ENCODE measurements around the gene CD200. TPM values are rescaled to one million over a fixed set of nuclear protein-coding genes. Genes with fewer than 3 reads are reported as not detected.

The CD200 gene
- total and polyA plus RNA-seq, 4 donors: 0.10 to 0.28 (median 0.20) TPM

DNA sequence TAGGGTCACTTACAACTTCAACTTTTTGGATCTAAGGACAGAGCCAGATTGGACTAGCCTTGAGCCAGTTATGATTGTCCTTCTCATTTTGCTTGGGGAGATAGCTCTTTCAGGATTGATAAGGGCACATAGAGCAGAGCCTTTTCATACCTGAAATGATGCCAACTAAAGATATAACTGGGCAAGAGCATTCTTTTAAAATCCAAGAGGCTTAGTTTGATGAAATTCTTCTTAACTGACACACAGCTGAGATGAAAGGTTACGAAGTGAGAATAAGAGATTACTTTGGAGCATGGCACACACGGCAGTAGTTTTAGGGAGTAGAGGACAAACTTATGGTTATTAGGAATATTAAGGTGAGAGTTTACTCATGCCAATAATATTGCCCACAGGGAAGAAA, 12.7 kb downstream of the CD200 start:
- H3K4me3 ChIP-seq (ENCODE audit: low read depth in 1 of 3, low read length in 3 of 3): no peak overlapping the region
- peaks cover 0 to 2% (median 0%) of the 10 kb centered on the region in 4 donors for H3K9me3 ChIP-seq (ENCODE audit: control insufficient read depth in 4 of 4, low read length in 3 of 4)
- H3K4me1 ChIP-seq (ENCODE audit: control insufficient read depth in 4 of 4, insufficient read depth in 4 of 4, low read length in 3 of 4): no peaks in the 10 kb centered on the region
- H3K36me3 ChIP-seq (ENCODE audit: control insufficient read depth in 4 of 4, insufficient read depth in 3 of 4, low read depth in 1 of 4, low read length in 3 of 4): no peaks in the 10 kb centered on the region
- no peaks in the 10 kb centered on the region for H3K27me3 ChIP-seq (ENCODE audit: control insufficient read depth in 4 of 4, insufficient read depth in 4 of 4, low read length in 3 of 4)
- WGBS: 94% methylated on average over 2 of the region's 2 CpGs
- no peak for DNase-seq (ENCODE audit: low spot score)
- TF ChIP-seq CTCF (IDR thresholded peaks at IDR 0.05; ENCODE audit: low read depth, low read length, missing input control) (no peak), TAF1 (conservative IDR thresholded peaks at IDR 0.05) (no peak), FOXA2 (IDR thresholded peaks at IDR 0.05) (no peak), ZBTB33 (IDR thresholded peaks at IDR 0.05) (no peak)
- H3K27ac ChIP-seq (ENCODE audit: low read depth in 1 of 2, low read length in 2 of 2): no peak overlapping the region
- no peak overlapping the region for H3K9ac ChIP-seq (ENCODE audit: low read depth in 1 of 2, low read length in 2 of 2)

GRCh38 chr3:112346491-112347122, 13.7 kb downstream of the CD200 start:
- no peak for DNase-seq (ENCODE audit: low spot score)
- H3K27me3 ChIP-seq (ENCODE audit: control insufficient read depth in 4 of 4, insufficient read depth in 4 of 4, low read length in 3 of 4): no peaks in the 10 kb centered on the region
- WGBS: 80% methylated on average over 3 of the region's 3 CpGs
- no peak overlapping the region for H3K27ac ChIP-seq (ENCODE audit: low read depth in 1 of 2, low read length in 2 of 2)
- peaks cover 0 to 2% (median 0%) of the 10 kb centered on the region in 4 donors for H3K9me3 ChIP-seq (ENCODE audit: control insufficient read depth in 4 of 4, low read length in 3 of 4)
- H3K36me3 ChIP-seq (ENCODE audit: control insufficient read depth in 4 of 4, insufficient read depth in 3 of 4, low read depth in 1 of 4, low read length in 3 of 4): no peaks in the 10 kb centered on the region
- TF ChIP-seq REST (IDR thresholded peaks at IDR 0.05): no peak
- TF ChIP-seq TAF1 (conservative IDR thresholded peaks at IDR 0.05): no peak
- TF ChIP-seq ZBTB33 (IDR thresholded peaks at IDR 0.05): no peak
- no peak for TF ChIP-seq CTCF (IDR thresholded peaks at IDR 0.05; ENCODE audit: low read depth, low read length, missing input control)
- no peak overlapping the region for H3K4me3 ChIP-seq (ENCODE audit: low read depth in 1 of 3, low read length in 3 of 3)
- H3K9ac ChIP-seq (ENCODE audit: low read depth in 1 of 2, low read length in 2 of 2): no peak overlapping the region
- H3K4me1 ChIP-seq (ENCODE audit: control insufficient read depth in 4 of 4, insufficient read depth in 4 of 4, low read length in 3 of 4): no peaks in the 10 kb centered on the region
